Endometrium (tissue), 2 donors: ENCODE data around the gene ZNF500.

Experiments used
- FAIRE-seq: peaks from 2 replicates; lab custom pipeline; 2012; peaks lifted over from hg19 to GRCh38; lab: Jason Lieb, UNC
- donor health status: control.
- donor health status: control.

Gene ZNF500

DNA sequence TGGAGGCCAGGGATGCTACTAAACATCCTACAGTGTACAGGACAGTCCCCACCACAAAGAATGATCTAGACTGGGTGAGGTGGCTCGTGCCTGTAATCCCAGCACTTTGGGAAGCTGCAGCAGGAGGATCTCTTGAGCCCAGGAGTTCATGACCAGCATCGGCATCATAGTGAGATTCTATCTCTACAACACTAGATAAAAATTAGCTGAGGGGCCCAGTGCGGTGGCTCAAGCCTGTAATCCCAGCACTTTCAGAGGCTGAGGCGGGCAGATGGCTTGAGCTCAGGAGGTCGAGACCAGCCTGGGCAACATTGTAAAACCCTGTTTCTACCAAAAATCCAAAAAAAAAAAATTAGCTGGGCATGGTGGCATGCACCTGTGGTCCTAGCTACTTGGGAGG, 5.4 kb upstream of the ZNF500 start:
- no peak for FAIRE-seq

DNA sequence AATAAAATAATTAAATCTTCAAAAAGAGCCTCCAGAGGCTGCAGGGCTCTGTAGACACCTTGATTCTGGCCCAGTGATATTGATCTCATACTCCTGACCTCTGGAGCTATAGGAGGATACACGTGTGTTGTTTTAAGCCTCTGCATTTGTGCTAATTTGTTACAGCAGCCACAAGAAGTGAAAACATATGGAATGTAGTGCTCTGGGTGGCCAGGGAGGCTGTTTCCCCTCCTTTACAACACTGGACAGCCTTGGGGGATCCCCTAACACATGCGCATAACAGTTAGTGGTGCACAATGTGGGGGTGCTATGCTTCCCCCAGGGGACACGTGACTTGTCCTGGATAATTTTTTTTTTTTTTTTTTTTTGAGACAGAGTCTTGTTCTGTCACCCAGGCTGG, 4.7 kb upstream of the ZNF500 start:
- FAIRE-seq: no peak

DNA sequence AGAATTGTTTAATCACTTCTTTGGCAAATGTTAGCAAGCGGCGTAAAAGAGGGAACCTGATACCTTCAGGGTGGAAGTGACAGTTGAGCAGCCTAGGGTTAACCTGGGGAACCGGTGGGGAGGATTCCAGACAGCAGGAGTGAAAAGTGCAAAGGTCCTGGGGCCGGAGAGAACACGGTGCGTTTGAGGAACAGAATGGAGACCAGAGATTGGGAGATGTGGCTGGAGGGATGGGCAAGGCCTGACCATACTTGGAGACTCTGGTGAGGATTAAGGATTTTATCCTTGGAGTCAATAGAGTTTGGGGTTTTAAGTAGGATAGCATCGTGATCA, 2.3 kb upstream of the ZNF500 start:
- no peak for FAIRE-seq

DNA sequence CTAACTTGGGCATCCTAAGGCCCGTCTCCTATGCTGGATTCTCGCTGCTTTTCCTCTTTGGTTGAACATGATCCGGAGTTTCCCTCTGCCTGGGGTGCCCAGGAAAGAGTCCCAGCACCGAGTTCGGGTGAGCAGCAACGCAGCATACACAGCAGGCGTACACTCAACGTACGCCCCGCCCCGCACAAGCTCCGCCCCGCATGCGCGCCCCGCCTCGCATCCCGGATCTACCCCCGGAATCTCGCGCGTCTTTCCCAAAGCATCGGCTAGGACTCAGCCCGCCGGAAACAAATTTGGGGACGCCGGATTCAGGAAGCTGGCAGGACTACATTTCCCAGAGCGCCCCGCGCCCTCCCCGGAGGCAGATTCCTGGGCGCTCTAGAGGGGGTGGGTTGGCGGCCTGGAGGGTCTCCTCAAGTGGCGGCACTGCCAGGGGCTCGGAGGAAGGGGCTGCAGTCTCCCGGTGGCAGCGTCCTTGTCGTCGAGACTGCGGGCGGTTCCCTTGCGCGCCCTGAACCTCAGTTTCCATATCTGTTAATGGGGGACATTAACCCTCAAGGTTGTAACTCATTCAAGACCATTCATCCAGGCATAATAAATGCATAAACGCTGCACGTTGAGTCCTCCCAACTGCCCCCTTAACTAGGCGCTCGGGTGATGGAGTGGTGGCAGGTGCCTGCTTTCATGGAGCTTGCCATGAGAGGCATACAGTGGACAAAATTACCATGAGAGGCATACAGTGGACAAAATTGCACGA, 1.8 kb upstream of the ZNF500 start:
- FAIRE-seq: peak; percentile 63

DNA sequence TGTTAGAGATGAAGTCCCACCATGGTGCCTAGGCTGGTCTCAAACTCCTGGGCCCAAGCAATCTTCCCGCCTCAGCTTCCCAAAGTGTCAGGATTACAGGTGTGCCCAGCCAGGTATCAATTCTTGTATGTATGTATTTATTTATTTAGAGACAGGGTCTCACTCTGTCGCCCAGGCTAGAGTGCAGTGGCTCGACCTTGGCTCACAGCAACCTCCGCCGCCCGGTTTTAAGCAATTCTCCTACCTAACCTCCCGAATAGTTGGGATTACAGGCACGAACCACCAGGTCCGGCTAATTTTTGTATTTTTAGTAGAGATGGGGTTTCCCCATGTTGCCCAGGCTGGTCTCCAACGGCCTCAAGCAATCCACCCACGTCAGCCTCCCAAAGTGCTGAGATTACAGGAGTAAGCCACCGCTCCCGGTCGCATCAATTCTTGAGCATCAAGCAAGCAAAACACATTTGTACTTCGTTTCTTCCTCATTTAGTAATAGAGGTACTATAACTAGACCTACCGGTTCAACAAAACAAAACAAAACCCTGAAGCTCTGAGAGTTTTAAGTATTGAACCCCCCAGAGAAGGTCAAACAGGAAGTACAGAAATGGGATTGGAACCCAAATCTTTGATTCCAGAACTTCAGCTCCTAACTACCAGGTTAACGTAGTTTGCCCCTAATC, 1.0 kb upstream of the ZNF500 start:
- FAIRE-seq: no peak

DNA sequence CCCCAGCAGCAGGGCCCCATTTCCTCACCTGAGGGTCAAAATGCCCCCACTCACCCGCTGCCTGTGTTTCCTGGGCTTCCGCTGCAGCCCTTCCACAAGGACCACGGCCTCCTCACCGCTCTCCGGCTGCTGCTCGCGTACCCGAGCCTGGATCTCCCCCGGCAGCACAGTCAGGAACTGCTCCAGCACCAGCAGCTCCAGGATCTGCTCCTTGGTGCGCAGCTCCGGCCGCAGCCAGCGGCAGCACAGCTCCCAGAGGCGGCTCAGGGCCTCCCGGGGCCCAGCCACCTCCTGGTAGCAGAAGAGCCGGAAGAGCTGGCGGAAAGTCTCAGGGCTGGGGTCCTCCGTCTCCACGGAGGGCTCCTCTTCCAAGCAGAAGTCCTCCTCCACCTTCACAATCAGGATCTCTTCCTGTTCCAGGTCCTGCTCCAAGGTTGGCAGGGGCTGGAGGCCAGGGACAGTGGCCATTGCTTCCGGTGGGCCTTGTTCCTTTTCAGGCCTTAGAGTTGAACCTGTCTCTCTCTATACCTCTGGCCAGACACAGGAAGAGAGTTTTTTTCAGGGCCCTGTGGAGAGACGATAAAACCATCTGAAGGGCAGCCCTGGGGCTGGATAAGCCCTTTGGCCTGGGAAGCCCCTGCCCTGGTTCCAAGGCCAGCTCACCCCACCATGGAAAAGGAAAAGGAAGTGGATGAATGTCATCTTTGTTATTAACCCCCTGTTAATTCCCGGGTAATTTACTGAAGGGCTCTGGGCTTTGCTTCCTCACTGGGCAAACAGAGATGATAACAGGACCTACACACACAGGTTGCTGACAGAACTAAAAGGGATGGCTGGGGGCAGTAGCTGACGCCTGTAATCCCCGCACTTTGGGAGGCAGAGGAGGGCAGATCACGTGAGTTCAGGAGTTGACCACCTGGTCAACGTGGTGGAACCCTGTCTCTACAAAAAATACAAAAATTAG, 1.2 kb downstream of the ZNF500 start:
- FAIRE-seq: no peak

DNA sequence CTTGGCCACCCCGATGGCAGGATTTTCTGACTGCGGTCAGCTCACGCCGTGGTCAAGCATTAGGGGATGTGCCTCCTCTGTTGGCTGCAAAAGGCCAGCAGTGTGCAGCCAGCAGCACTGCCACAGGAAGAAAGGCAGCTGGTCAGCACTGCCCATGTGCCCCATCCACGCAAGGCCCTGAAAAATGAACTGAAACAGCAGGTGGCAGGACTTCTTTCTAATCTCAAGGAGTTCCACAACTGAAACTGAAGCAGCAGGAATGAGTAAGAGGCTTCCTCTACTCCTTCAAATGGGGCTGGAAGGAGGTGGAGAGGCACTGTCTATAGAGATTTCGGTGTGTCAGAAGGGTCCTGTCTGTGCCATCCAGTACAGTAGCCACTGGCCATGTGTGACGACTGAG, 3.2 kb downstream of the ZNF500 start:
- FAIRE-seq: no peak

DNA sequence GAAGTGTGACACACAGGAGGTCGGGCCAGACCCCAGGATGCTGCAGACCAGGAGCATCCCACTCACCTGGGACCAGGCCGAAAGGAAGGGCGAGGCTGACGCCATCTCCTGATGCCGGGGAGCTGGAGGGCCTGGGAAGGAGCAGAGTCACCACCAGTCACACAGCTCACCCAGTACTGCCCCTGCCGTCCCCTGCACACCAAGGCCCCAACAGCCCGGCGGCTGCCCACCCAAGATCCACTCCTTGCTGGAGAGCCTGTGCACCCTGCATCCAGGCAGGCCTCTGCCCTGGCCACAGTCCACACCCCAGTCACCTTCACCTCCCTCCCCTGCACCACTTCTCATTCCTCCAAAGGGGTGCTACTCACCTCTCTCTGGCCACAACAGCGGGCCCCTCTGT, 4.8 kb downstream of the ZNF500 start:
- no peak for FAIRE-seq

DNA sequence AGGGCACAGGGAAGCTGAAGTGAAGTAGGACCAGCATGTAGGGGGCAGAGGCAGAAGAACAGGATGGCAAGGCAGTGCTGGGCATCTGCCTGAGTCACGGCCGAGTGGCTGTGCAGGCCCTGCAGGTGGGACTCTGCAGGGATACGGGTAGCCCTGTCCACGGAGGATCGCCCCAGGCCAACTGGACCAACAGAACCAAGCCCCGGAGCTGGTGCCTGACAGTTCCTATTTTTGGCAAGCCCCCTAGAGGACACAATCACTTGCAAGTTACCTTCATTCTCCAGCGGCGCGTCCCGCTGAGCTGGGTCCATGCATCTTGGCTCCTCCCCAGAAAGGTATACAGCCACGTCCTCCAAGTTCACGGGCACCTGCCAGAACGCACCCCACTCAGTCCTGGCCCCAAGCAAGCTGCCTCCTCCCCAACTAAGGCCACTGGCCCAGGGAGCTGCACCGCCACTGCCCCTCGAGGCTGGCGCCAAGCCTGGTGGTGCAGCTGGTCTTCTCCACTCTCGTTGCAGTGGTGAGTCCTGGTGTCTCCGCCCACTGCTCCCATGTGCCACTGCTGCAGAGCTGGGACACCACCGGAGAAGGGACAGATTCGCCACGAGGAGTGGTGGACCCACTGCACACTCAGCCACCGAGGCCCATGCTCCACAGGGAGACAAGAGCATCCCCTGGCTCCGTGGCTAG, 6.6 kb downstream of the ZNF500 start:
- FAIRE-seq: no peak

DNA sequence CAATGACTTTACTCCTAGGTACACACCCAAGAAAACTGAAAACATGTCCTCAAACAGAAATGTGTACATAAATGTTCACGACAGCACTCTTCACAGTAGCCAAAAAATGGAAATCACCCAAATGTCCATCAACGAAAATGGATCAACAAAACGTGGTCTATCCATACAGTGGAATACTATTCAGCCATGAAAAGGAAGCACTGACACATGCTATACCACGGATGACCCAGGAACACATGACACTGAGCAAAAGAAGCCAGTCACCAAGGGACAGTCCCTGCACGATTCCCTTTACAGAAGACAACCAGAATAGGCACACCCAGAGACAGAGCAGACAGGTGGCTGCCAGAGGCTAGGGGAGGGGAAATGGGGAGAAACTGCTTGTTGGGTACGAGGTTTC, 11.3 kb downstream of the ZNF500 start:
- no peak for FAIRE-seq

DNA sequence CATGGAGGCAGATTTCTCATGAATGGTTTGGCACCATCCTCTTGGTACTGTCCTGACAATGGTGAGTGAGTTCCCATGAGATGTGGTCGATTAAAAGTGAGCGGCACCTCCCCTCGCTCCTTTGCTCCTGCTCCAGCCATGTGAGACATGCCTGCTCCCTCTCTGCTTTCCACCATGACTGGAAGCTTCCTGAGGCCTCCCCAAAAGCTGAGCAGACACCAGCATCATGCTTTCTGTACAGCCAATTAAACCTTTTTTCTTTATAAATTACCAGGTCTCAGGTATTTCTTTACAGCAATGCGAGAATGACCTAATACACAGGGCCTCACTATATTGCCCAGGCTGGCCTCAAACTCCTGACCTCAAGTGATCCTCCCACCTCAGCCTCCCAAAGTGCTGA, 12.1 kb downstream of the ZNF500 start:
- no peak for FAIRE-seq

DNA sequence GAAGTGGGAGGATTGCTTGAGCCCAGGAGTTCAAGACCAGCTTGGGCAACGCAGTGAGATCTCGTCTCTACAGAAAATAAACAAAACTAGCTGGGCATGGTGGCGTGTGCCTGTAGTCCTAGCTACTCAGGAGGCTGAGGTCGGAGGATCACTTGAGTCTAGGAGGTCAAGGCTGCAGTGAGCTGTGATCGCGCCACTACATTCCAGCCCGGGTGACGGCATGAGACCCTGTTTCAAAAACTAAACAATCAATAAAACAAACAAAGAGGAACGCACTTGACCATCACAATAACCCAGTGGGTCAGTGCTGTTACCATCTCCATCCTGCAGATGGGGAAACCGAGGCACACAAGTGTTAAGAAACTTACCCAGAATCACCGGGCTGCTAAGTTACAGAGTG, 13.7 kb downstream of the ZNF500 start:
- FAIRE-seq: no peak

DNA sequence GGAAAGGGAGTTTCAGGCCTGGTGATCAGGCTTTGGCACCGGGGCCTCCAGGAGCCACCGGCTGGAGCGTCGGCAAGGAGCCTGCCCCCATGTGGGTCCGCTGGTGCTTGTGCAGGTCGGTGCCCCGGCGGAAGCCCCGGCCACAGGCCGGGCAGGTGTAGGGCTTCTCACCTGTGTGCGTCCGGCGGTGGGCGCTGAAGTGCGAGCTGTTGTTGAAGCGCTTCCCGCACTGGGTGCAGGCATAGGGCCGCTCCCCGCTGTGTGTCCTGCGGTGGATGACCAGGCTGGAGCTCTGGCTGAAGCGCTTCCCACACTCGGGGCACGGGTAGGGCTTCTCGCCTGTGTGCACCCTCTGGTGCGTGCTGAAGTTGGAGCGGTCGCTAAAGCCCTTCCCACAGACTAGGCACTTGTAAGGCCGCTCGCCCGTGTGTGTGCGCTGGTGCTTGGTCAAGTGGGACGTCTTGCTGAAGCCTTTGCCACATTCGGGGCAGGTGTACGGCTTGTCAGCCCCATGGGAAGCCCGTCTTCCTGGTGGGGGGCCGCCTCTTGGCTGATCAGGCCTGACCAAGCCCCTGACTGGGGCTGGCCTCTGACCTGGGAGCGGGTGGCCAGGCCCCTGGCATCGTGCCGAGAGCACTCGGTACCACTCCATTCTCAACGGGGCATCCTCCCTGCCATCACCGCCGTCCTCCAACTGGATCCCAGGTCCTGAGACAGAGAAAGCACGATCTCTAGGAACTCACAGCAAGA, 14.4 kb downstream of the ZNF500 start:
- no peak for FAIRE-seq

DNA sequence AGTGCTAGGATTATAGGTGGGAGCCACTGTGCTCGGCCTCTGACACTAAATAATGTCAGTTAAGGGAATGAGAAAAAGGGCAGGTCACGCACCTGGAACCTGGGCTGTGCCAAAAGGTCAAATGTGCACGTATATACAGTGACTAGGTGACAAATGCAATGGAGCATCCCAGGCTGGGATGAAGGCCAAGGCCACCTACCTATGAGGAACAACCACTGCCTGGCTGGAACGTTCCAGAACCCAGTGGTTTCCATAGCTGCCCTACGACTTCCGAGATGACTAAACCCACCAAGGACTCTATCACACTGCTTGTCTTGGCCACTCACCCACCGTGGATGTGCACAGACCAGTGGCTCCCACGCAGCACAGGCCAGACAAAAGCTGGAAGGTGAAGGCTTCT, 16.1 kb downstream of the ZNF500 start:
- FAIRE-seq: no peak

DNA sequence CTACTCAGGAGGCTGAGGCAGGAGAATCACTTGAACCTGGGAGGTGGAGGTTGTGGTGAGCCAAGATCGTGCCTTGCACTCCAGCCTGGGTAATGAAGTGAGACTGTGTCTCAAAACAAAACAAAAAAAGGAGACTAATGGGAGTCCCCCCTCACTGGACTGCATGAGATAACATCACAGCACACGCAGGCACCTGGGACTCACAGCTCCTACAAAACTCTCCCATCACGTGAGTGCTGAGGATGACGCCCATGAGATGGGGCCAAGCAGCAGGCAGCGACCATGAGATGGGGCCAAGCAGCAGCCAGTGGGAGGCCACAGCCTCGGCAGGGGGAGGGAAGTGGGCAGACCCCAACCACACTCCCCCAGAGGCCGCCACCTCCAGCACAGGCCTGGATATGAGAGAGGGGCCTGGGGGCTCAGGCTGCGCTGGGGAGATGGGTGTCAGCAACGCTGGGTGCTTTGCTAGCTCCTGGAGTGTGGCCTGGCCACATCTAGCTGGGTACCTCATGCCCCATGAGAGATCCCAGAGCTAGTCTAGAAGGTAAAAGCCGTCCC, 17.2 kb downstream of the ZNF500 start:
- no peak for FAIRE-seq

DNA sequence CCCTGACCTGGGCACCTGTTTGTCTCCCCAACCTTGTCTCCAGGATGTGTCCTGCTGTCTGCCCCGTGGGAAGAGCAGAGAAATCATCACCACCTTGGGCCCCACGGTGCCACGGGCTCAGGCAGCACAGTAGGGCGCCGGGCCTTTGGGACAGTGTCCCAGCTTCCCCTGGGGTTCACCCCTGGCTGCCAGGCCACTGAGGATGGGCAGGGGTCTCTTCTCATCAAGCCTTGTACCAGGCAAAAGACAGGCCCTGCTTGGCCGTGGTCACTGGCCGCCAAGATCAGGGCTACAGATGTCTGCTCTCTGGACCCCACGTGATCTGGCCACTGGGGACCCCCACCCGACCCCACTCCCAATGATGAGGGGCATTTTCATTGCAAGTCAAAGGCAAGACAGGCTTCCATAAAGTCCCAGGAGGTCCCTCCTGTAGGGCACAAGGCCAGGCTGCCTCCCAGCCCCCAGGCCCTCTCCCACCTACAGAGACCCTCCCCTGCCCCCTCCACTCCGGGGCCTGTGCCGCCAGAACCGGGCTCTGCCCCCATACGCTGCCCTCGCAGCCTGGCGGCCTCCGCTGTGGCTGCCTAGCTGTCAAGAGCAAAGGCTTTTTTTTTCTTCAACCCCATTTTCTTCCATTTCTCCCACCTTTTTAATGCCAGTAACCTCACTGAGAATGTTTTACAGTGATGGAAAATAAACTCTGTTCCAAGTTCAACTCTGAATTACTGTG, 18.1 kb downstream of the ZNF500 start:
- FAIRE-seq: no peak

DNA sequence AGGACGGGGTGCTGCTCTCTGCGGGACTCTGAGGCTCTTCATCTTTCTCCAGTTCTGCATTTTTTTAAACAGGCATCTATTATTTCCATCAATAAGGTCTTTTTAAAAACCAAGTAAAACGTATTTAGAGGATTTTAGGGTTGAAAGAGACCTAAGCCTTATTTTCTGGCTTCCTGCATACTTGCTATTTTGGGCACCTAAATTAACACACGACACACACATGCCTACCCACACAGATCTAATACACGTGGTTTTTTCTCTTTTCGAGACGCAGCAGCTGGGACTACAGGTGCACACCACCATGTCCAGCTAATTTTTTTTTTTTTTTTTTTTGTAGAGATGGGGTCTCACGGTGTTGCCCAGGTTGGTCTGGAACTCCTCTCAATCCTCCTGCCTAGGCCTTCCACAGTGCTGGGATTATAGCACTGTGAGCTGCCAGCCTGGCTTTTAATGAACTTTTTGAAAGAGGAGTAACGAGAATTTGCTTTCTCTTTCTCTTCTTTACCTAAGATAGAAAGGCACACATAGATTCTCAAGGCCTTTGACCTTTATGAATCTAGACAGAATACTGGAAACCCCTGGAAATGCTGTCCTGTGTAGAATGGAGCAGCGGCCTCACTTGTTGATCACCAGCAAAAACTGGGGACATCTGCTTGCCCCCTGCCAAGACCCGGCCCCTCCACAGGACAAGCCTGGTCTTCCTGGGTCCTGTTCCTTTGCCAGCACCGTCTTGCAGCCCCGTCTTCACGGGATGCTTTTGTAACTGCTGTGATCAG, 18.9 kb downstream of the ZNF500 start:
- no peak for FAIRE-seq

DNA sequence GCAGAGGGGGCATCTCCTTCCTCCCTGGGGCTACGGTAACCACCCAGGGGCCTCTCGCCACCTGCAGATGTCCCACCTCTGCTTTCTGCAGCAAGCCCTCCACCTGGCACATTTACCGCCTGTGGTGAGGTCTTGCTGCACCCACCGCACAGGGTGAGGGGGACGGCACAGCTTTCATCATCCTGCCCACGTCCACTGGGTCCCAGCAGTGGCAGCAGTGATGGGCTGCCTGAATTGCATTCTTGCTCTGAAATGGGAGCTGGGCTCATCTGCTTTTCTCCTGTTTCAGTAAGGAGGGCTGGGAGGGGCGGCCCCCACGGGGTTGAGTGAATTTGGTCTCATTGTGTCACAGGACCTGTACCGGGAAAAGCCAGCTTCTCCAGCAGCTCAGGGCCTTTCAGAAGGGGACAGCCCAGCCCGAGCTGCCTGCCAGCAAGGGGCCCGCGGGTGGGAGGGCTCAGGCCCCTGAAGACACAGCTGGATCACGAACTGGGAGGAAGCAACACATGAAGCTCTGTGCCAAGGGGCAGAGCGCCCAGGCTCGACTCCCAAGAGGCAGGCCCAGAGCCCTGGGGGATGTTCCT, 19.9 kb downstream of the ZNF500 start:
- FAIRE-seq: no peak

DNA sequence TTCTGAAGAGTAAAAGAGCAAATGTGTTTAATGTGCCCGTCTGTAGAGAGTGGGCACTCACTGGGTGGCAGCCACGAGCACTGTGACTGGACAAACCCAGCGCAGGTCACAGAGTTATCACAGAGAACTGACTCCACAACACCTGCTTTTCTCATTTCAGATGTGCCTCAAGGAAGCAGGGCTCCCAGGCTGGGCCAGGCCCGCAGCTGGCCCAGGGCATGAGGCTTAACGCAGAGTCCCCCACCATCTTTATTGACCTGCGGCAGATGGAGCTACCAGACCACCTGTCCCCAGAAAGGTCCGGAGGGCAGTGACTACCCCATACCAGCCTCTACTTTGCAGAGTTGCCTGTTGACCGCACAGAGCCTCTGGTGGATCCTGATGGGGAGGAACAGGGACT, 20.7 kb downstream of the ZNF500 start:
- FAIRE-seq: no peak

DNA sequence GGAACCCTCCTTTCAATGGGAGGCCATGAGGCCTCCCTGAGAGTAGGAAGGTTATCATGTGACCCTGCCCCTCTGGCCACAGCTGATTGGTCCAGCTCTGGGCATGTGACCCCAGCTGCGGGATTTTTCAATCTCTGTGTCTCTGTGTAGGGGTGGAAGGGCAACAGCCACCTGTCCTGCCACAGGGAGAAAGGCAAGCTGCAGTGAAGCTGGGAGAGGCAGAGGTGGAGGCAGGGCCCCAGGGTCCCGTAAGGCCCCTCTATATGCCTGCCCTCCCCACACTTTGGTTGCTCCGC, 21.7 kb downstream of the ZNF500 start:
- no peak for FAIRE-seq
